HCT116 (cell line): Measurements from ENCODE around the gene SMOC1. TPM values are rescaled to one million over a fixed set of nuclear protein-coding genes. Genes with fewer than 3 reads are reported as not detected.

Source experiments
- ATAC-seq: fragments of 200-7000 bp; cut with Tn5 transposase; 2 replicates; pipeline ENCODE4 v1.9.1; 2020; ENCODE audit warnings: mild to moderate bottlenecking, moderate library complexity
- BruUV-seq: library from RNA; stranded (reverse); fragments of 400-500 nt; replicated peaks from 2 replicates; lab custom pipeline; 2021; lab: Mats Ljungman, UMichigan
- CTCF ChIA-PET: fragments of 300-600 bp; sonication (Branson Sonifier 250); formaldehyde crosslinking; loops from one replicate; lab custom pipeline; 2021; ENCODE audit warnings: antibody characterized with exemption; lab: Charles Lee
- POLR2A ChIA-PET: fragments of 300-600, 350-600 bp; sonication (Branson Sonifier 250); formaldehyde crosslinking; loops from one replicate; lab custom pipeline; 2021; ENCODE audit warnings: antibody characterized with exemption; lab: Charles Lee
- RAD21 ChIA-PET, 2 experiments: fragments of 300-600 bp; sonication (Branson Sonifier 250); formaldehyde crosslinking; loops; one replicate each; lab custom pipeline; 2023; ENCODE audit warnings: low total read pairs in 2 of 2; ENCODE audit not compliant: uncharacterized antibody in 2 of 2, unreplicated experiment in 2 of 2, low non-redundant PET in 1 of 2; lab: Charles Lee
- DNase-seq: peaks from one replicate; pipeline ENCODE4 v3.0.0-alpha.2; 2010; ENCODE audit warnings: low read depth, low spot score
- H2AFZ ChIP-seq: fragments of 200-600 bp; shearing (Covaris generic), sonication (generic); 2 replicates; pipeline ENCODE4 v1.6.1; 2017; ENCODE audit warnings: low read depth, mixed run types, mixed read lengths, antibody characterized with exemption, low read length; ENCODE audit not compliant: poor library complexity, severe bottlenecking
- H3K27ac ChIP-seq: 2 replicates; pipeline ENCODE4 v1.5.1; 2012; ENCODE audit warnings: low read depth, low read length
- H3K27me3 ChIP-seq: fragments of 200-600 bp; sonication (generic); 2 replicates; pipeline ENCODE4 v1.6.1; 2016; ENCODE audit warnings: mixed run types, low read length, mixed read lengths; ENCODE audit not compliant: insufficient read depth
- H3K36me3 ChIP-seq, 2 experiments: fragments of 200-500 bp in 1 of 2; fragments of 200-600 bp in 1 of 2; sonication (Bioruptor generic) in 1 of 2; sonication (generic) in 1 of 2; 2 replicates each; pipeline versions ENCODE4 v1.5.1 to v1.6.1; 2014 to 2016; ENCODE audit warnings: low read length in 2 of 2, inconsistent platforms in 1 of 2, mixed read lengths in 1 of 2, mixed run types in 1 of 2; ENCODE audit not compliant: insufficient read depth in 2 of 2, control insufficient read depth in 1 of 2
- H3K4me1 ChIP-seq, 2 experiments: fragments of 200-600 bp in 1 of 2; sonication (generic) in 1 of 2; 2 replicates each; pipeline versions ENCODE4 v1.5.1 to v1.6.1; 2012 to 2017; ENCODE audit warnings: low read length in 2 of 2, inconsistent platforms in 1 of 2, mild to moderate bottlenecking in 1 of 2, mixed read lengths in 1 of 2, mixed run types in 1 of 2, moderate library complexity in 1 of 2; ENCODE audit not compliant: insufficient read depth in 2 of 2, control insufficient read depth in 1 of 2
- H3K4me2 ChIP-seq: fragments of 200-600 bp; sonication (generic); 2 replicates; pipeline ENCODE4 v1.6.1; 2017; ENCODE audit warnings: mixed run types, low read length, mixed read lengths
- H3K4me3 ChIP-seq, 2 experiments: fragments of 200-600 bp in 1 of 2; sonication (generic) in 1 of 2; replicated peaks in 1 of 2; 2 replicates each; pipeline ENCODE4 v1.5.1; 2011 to 2016; ENCODE audit warnings: low read length in 2 of 2, control low read depth in 1 of 2, low read depth in 1 of 2, mild to moderate bottlenecking in 1 of 2, mixed read lengths in 1 of 2, mixed run types in 1 of 2
- H3K79me2 ChIP-seq: fragments of 200-600 bp; sonication (generic); 2 replicates; pipeline ENCODE4 v1.6.1; 2017; ENCODE audit warnings: mild to moderate bottlenecking, mixed run types, low read length, moderate library complexity, mixed read lengths; ENCODE audit not compliant: insufficient read depth
- H3K9ac ChIP-seq: fragments of 200-600 bp; sonication (generic); 2 replicates; pipeline ENCODE4 v1.6.1; 2016; ENCODE audit warnings: low read length, mixed read lengths
- H3K9me2 ChIP-seq: fragments of 200-600 bp; sonication (generic), shearing (Covaris generic); 2 replicates; pipeline ENCODE4 v1.6.1; 2017; ENCODE audit warnings: mixed run types, mild to moderate bottlenecking, moderate library complexity; ENCODE audit not compliant: insufficient read depth
- H3K9me3 ChIP-seq, 2 experiments: fragments of 200-500 bp in 1 of 2; fragments of 200-600 bp in 1 of 2; sonication (Bioruptor generic) in 1 of 2; sonication (generic) in 1 of 2; 2 replicates each; pipeline ENCODE4 v1.6.1; 2014 to 2017; ENCODE audit warnings: low read length in 2 of 2, mixed read lengths in 2 of 2, inconsistent platforms in 1 of 2, low read depth in 1 of 2, mild to moderate bottlenecking in 1 of 2, mixed run types in 1 of 2, moderate library complexity in 1 of 2; ENCODE audit not compliant: control insufficient read depth in 1 of 2, insufficient read depth in 1 of 2
- H4K20me1 ChIP-seq: fragments of 200-600 bp; sonication (generic), shearing (Covaris generic); 2 replicates; pipeline ENCODE4 v1.6.1; 2017; ENCODE audit warnings: mixed run types, mild to moderate bottlenecking, moderate library complexity; ENCODE audit not compliant: insufficient read depth
- ATF3 ChIP-seq: IDR thresholded peaks from 2 replicates; pipeline ENCODE4 v1.6.1; 2012
- CEBPB ChIP-seq: IDR thresholded peaks from 2 replicates; pipeline ENCODE4 v1.6.1; 2012; ENCODE audit warnings: low read depth
- CTCF ChIP-seq, 3 experiments: fragments of 200-600 bp in 1 of 3; sonication (generic) in 1 of 3; IDR thresholded peaks in 2 of 3; conservative IDR thresholded peaks in 1 of 3; 2 replicates each; pipeline ENCODE4 v1.5.1; 2012 to 2017; ENCODE audit warnings: low read depth in 2 of 3, low read length in 2 of 3, antibody characterized with exemption in 1 of 3, borderline replicate concordance in 1 of 3, control low read depth in 1 of 3, mild to moderate bottlenecking in 1 of 3, mixed read lengths in 1 of 3, mixed run types in 1 of 3, moderate library complexity in 1 of 3; ENCODE audit not compliant: insufficient read depth in 1 of 3
- ELF1 ChIP-seq: IDR thresholded peaks from 2 replicates; pipeline ENCODE4 v1.6.1; 2012; ENCODE audit warnings: low read depth, borderline replicate concordance
- EZH2 ChIP-seq: fragments of 200-600 bp; sonication (generic); IDR thresholded peaks from 2 replicates; pipeline ENCODE4 v1.6.1; 2017; ENCODE audit warnings: antibody characterized with exemption, mixed run types
- MAX ChIP-seq: IDR thresholded peaks from 2 replicates; pipeline ENCODE4 v1.6.1; 2012
- POLR2A ChIP-seq: IDR thresholded peaks from 2 replicates; pipeline ENCODE4 v1.7.0; 2011; ENCODE audit warnings: borderline replicate concordance; ENCODE audit not compliant: insufficient read depth, insufficient read length; ENCODE audit errors: extremely low read depth
- POLR2AphosphoS5 ChIP-seq: IDR thresholded peaks from 2 replicates; pipeline ENCODE4 v1.6.1; 2011; ENCODE audit warnings: mild to moderate bottlenecking, low read depth, low read length, moderate library complexity
- SIN3A ChIP-seq: IDR thresholded peaks from 2 replicates; pipeline ENCODE4 v1.6.1; 2012; ENCODE audit warnings: low read depth
- SP1 ChIP-seq: IDR thresholded peaks from 2 replicates; pipeline ENCODE4 v1.6.1; 2012; ENCODE audit warnings: low read depth
- SRF ChIP-seq: IDR thresholded peaks from 2 replicates; pipeline ENCODE4 v1.6.1; 2012; ENCODE audit warnings: low read depth
- TCF7L2 ChIP-seq: IDR thresholded peaks from 2 replicates; pipeline ENCODE4 v1.7.0; 2011; ENCODE audit warnings: borderline replicate concordance, inconsistent platforms; ENCODE audit not compliant: insufficient read depth, insufficient read length; ENCODE audit errors: extremely low read depth
- intact Hi-C: fragments of 100-400 bp; cut with micrococcal nuclease; formaldehyde crosslinking; loops from 2 replicates; pipeline ENCODE4 v1.10.0; 2022
- total RNA-seq: library from RNA; stranded (reverse); gene quantifications from one replicate; pipeline ENCODE4 v1.2.1, GENCODE V29; 2021; ENCODE audit not compliant: unreplicated experiment

Gene SMOC1
- total RNA-seq, 1 experiment from 2014 or later = not detected

DNA sequence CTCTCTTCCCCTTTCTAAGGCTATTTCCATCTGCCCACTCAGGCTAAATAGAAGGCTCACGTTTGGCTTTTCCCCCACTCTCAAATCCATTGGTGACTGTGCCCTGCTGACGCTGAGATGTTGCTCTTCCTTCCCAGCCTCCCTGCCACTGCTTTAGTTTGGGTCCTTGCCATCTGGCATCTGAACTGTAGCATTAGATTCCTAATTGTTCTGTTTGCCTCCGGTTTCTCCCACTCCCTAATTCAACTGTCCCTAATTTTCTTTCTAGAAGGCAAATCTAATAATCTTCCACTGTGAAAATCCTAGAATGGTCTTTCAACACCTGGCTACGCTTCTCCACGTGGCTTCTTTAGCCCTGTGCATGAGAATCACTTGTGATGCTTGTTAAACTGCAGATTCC lies 37.6 kb upstream of the SMOC1 start:
- H3K9ac ChIP-seq = no peak overlapping the region
- no TSS peak for BruUV-seq
- no peaks in the 10 kb centered on the region for H4K20me1 ChIP-seq
- DNase-seq (no peak), ATAC-seq (no peak)
- intact Hi-C loops = no loop called here
- POLR2A ChIA-PET = no interaction called here
- H3K9me2 ChIP-seq = no peaks in the 10 kb centered on the region
- H3K36me3 ChIP-seq = no peaks in the 10 kb centered on the region
- RAD21 ChIA-PET = no interaction called here
- H3K4me2 ChIP-seq = no peak overlapping the region
- no peak overlapping the region for H2AFZ ChIP-seq
- no peak overlapping the region for H3K27ac ChIP-seq
- no peak for TF ChIP-seq ATF3
- no peak for TF ChIP-seq SRF
- no peak for TF ChIP-seq CTCF (IDR thresholded peaks at IDR 0.05 in 2 of 3, conservative IDR thresholded peaks at IDR 0.05 in 1 of 3; ENCODE audit: borderline replicate concordance in 1 of 3, insufficient read depth in 1 of 3, low read depth in 2 of 3, low read length in 2 of 3)
- no peak for TF ChIP-seq CEBPB
- no peak for TF ChIP-seq POLR2A
- TF ChIP-seq ELF1 = no peak
- TF ChIP-seq SP1 = no peak
- no peak for TF ChIP-seq SIN3A
- peaks cover 52% of the 10 kb centered on the region for H3K27me3 ChIP-seq
- H3K79me2 ChIP-seq = no peaks in the 10 kb centered on the region
- H3K4me3 ChIP-seq = no peak overlapping the region
- no peaks in the 10 kb centered on the region for H3K9me3 ChIP-seq
- CTCF ChIA-PET = no interaction called here
- no peaks in the 10 kb centered on the region for H3K4me1 ChIP-seq

GRCh38 chr14:69842686-69843420 lies 36.4 kb upstream of the SMOC1 start:
- H3K4me2 ChIP-seq = no peak overlapping the region
- no peak overlapping the region for H3K9ac ChIP-seq
- no peak overlapping the region for H2AFZ ChIP-seq
- H3K9me2 ChIP-seq = no peaks in the 10 kb centered on the region
- ChIA-PET CTCF (no interaction called here), RAD21 (no interaction called here), POLR2A (no interaction called here)
- no peak for TF ChIP-seq TCF7L2
- no peak for TF ChIP-seq POLR2A
- TF ChIP-seq POLR2AphosphoS5 = no peak
- no peak for TF ChIP-seq EZH2
- TF ChIP-seq MAX = no peak
- TF ChIP-seq, all 23 proteins: peak for 0
- intact Hi-C loops = no loop called here
- DNase-seq = no peak
- H3K79me2 ChIP-seq = no peaks in the 10 kb centered on the region
- H3K4me1 ChIP-seq = no peaks in the 10 kb centered on the region
- BruUV-seq = no TSS peak
- H3K36me3 ChIP-seq = no peaks in the 10 kb centered on the region
- no peak overlapping the region for H3K27ac ChIP-seq
- H3K27me3 ChIP-seq = peaks cover 52% of the 10 kb centered on the region
- H3K4me3 ChIP-seq = no peak overlapping the region
- no peaks in the 10 kb centered on the region for H3K9me3 ChIP-seq
- no peak for ATAC-seq
- no peaks in the 10 kb centered on the region for H4K20me1 ChIP-seq
